DMS79 (cell line): ENCODE results near the gene TMC2.
"Not testable (repeated sequence)": the region's sequence is repeated elsewhere in the genome, so short reads cannot be mapped to it uniquely, and the experiment has no call there.

Experiments used
- DNase-seq: peaks from one replicate; lab custom pipeline; 2025; lab: John Stamatoyannopoulos, UW

TMC2 gene

GRCh38 chr20:2524709-2525506, 11.5 kb upstream of the TMC2 start:
- no peak for DNase-seq

GRCh38 chr20:2526218-2526583, 10.2 kb upstream of the TMC2 start:
- not testable (repeated sequence) for DNase-seq

GRCh38 chr20:2527762-2528161, 8.6 kb upstream of the TMC2 start:
- no peak for DNase-seq

GRCh38 chr20:2528671-2529271, 7.6 kb upstream of the TMC2 start:
- DNase-seq = no peak

- DNase-seq = no peak
These were observed 3.3 kb upstream of the TMC2 start for GRCh38 chr20:2533118-2533517.

- DNase-seq = no peak
These were observed 438 bp upstream of the TMC2 start for GRCh38 chr20:2535711-2536559.

GRCh38 chr20:2537101-2537500, 728 bp downstream of the TMC2 start:
- DNase-seq = no peak

GRCh38 chr20:2538356-2538755, 2.0 kb downstream of the TMC2 start:
- no peak for DNase-seq

- no peak for DNase-seq
These were observed 2.8 kb downstream of the TMC2 start for GRCh38 chr20:2538931-2539720.

GRCh38 chr20:2541940-2542339, 5.6 kb downstream of the TMC2 start:
- no peak for DNase-seq

GRCh38 chr20:2542361-2542760, 6.0 kb downstream of the TMC2 start:
- no peak for DNase-seq

GRCh38 chr20:2544211-2544610, 7.8 kb downstream of the TMC2 start:
- no peak for DNase-seq

- DNase-seq = no peak
These were observed 9.2 kb downstream of the TMC2 start for GRCh38 chr20:2545594-2545993.

GRCh38 chr20:2557873-2558580, 21.7 kb downstream of the TMC2 start:
- no peak for DNase-seq

GRCh38 chr20:2558581-2559278, 22.4 kb downstream of the TMC2 start:
- DNase-seq = no peak

- DNase-seq = no peak
These were observed 22.9 kb downstream of the TMC2 start for GRCh38 chr20:2559279-2559626.

- no peak for DNase-seq
These were observed 23.3 kb downstream of the TMC2 start for GRCh38 chr20:2559651-2560050.

GRCh38 chr20:2563116-2563515, 26.7 kb downstream of the TMC2 start:
- DNase-seq = no peak

- DNase-seq = no peak
These were observed 28.0 kb downstream of the TMC2 start for GRCh38 chr20:2564406-2564805.

GRCh38 chr20:2575682-2576081, 39.3 kb downstream of the TMC2 start:
- DNase-seq = no peak

- DNase-seq = no peak
These were observed 39.9 kb downstream of the TMC2 start for GRCh38 chr20:2576317-2576727.
